ENCODE measurements around the gene COMT.

COMT gene

DNA sequence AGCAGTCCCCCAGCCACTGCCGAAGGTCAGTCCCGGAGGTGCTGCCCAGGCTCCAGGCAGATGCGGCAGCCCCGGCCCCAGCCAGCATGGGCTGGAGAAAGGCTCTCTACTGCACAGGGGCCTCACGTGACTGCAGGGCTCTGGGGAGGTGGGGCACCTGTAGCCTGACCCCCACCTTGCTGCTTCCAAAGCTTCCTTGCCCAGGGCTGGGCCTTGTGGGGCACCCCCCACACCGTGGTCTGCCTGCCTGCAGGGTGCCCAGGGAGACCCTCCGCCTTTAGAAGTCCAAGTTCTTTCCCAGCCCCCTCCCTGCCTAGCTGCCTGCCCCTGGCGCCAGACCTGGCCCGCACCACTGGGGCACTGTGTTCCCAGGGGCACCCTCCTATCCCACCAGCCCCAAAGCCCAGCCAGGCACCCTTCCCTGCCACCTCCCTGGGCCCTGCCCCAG is 28.5 kb downstream of the COMT start:
- no peak for DNase-seq (ENCODE audit: low read depth)
- H3K4me3 ChIP-seq (ENCODE audit: low read depth, low read length): no peak overlapping the region
- TF ChIP-seq, protein P1, sequence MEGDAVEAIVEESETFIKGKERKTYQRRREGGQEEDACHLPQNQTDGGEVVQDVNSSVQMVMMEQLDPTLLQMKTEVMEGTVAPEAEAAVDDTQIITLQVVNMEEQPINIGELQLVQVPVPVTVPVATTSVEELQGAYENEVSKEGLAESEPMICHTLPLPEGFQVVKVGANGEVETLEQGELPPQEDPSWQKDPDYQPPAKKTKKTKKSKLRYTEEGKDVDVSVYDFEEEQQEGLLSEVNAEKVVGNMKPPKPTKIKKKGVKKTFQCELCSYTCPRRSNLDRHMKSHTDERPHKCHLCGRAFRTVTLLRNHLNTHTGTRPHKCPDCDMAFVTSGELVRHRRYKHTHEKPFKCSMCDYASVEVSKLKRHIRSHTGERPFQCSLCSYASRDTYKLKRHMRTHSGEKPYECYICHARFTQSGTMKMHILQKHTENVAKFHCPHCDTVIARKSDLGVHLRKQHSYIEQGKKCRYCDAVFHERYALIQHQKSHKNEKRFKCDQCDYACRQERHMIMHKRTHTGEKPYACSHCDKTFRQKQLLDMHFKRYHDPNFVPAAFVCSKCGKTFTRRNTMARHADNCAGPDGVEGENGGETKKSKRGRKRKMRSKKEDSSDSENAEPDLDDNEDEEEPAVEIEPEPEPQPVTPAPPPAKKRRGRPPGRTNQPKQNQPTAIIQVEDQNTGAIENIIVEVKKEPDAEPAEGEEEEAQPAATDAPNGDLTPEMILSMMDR (conservative IDR thresholded peaks at IDR 0.05; ENCODE audit: low read depth, low read length): no peak

DNA sequence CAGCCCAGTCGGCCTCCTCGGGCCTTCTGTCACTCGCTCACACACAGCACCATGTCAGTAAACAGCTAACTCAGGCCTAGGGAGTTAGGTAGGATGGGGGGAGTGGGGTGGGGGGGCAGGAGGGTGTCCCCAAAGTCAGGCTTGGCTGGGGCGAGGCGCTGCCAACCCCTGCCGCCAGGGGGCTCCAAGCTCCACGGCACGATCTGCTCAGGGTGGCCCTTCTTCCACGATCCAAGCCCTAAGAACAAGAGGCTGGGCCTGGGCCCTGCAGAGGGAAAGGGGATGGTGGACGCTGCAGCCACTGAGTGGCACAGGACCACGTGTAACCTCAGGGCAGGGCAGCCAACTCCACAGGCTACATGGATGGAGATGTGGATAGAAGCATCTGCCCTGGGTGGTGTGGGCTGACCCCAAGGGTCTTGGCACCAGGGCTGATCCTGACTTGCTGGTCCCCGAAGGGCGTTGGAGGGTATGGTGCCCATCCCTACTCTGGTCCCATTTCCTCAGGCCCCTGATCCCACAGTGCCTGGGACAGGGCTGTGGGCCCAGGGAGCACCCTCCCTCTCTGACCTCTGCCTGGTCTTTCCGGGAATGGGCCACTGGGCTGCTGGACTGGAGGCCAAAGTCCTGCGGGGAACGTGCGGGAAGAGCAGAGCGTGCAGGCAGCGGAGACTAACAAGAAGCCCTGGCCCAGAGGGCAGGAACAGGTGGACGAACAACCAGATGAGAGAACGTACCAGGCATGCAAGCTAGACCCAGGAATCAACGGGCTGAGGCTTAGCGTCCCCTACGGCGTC is 29.1 kb downstream of the COMT start:
- no peak overlapping the region for H3K4me3 ChIP-seq (ENCODE audit: low read depth, low read length)
- TF ChIP-seq, protein P1 (conservative IDR thresholded peaks at IDR 0.05; ENCODE audit: low read depth, low read length): peak; percentile 87
- peak; percentile 68 for DNase-seq (ENCODE audit: low read depth)

GRCh38 chr22:19971276-19972124 is 29.9 kb downstream of the COMT start:
- H3K4me3 ChIP-seq (ENCODE audit: low read depth, low read length): no peak overlapping the region
- TF ChIP-seq, protein P1 (conservative IDR thresholded peaks at IDR 0.05; ENCODE audit: low read depth, low read length): no peak
- DNase-seq (ENCODE audit: low read depth): no peak

DNA sequence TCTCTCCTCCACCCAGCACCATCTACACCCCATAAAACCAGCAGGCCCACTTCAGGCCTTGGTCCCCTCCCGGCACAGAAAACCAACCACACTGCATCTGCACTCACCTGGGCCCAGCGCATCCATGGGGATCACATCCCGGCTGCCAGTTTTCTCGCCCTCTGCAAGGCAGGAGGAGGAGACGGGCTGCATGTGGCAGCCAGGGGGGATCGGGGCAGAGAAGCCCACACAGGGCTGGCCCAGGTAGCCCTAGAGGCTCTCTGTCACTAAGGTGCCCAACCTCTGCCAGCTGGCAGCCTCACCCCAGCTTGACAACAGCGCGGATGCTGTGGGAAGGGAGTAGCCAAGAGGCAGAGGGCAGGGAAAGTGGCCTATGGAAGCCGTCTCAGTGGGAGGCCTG is 30.7 kb downstream of the COMT start:
- H3K4me3 ChIP-seq (ENCODE audit: low read depth, low read length): no peak overlapping the region
- TF ChIP-seq, protein P1 (conservative IDR thresholded peaks at IDR 0.05; ENCODE audit: low read depth, low read length): no peak
- DNase-seq (ENCODE audit: low read depth): no peak

DNA sequence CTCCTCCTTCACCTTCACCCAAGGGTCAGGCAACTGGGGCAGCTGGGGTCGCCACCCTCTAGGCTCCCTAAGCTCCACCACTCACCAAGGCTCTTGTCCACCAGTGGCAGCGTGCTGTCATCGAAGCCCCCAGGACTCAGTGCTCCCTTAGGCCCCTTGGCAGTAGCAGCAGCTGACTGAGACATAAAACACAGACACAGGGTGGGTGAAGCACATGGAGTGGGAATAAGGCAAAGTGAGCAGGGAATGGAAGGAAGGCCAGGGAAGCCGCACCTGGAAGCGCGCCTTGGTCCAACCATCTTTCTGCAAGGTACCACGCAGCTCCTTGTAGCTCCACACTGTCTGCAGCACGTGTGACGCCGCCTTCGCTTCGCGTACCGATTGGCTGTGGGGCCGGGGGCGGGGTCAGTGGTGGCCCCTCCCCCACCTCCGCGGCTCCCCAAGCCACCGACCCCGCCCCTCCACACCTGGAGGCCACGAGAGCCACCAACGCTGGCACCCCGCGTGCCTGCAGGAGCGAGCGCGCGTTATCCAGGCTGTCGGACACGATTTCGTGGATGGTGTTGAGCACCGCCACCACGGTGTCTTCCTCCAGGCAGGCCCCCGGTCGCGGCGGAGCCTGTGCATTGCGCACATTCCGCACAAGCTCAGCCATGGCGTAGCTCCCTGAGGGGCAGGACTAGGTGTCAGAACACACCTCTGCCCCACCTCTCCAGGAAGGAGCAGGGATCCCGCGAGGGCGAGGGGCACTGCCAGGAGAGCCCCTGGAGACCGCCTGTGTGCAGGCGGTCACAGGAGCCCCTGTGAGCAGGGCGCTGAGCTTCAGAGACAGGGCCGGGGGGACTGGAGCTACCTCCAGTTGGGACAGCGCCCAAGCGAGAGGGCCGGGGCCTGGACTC is 31.3 kb downstream of the COMT start:
- DNase-seq (ENCODE audit: low read depth): no peak
- TF ChIP-seq, protein P1 (conservative IDR thresholded peaks at IDR 0.05; ENCODE audit: low read depth, low read length): no peak
- H3K4me3 ChIP-seq (ENCODE audit: low read depth, low read length): no peak overlapping the region

- TF ChIP-seq, protein P1 (conservative IDR thresholded peaks at IDR 0.05; ENCODE audit: low read depth, low read length): no peak
- H3K4me3 ChIP-seq (ENCODE audit: low read depth, low read length): no peak overlapping the region
- no peak for DNase-seq (ENCODE audit: low read depth)
These were observed 32.1 kb downstream of the COMT start for GRCh38 chr22:19973551-19974267.

Data from choroid plexus epithelial cell (primary cell).